HG02885 (cell line): ENCODE data around the gene PACSIN2.
"Not testable (repeated sequence)": the region's sequence is repeated elsewhere in the genome, so short reads cannot be mapped to it uniquely, and the experiment has no call there.

ENCODE experiments used
- ATAC-seq: cut with Tn5 transposase; IDR thresholded peaks from one replicate; pipeline ENCODE4 v1.9.1; 2021; ENCODE audit warnings: mild to moderate bottlenecking; ENCODE audit not compliant: unreplicated experiment, poor library complexity

PACSIN2 gene

DNA sequence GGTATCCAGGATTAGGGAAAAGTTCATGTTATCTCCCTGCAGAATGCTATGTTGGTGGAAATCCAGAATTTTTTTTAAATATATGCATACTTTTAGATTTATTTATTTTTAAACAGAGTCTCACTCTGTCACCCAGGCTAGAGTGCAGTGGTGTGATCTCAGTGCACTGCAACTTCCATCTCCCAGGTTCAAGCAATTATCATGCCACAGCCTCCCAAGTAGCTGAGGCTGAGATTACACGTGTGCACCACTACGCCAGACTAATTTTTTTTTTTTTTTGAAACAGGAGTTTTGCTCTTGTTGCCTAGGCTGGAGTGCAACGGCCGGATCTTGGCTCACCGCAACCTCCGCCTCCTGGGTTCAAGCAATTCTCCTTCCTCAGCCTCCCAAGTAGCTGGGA, 2.6 kb downstream of the PACSIN2 start:
- ATAC-seq, result no peak

DNA sequence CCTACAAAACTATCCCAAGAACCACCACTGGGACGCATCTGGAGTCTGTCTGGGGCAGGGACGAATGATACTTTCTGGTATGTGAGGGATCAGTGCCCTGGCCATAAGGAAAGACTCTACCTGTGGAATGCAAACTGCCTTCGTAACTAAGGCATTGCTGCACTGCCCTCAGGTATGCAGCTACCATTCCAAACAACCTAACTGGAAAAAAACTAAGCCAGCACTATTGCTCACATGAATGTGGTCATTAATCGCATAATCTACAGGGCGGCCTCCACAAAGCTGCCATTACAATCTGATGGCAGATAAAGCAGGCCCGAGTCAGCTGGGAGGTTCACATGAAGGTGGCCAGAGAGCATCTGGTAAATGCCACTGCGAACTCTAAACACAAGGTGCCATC, 3.9 kb downstream of the PACSIN2 start:
- ATAC-seq, result no peak

DNA sequence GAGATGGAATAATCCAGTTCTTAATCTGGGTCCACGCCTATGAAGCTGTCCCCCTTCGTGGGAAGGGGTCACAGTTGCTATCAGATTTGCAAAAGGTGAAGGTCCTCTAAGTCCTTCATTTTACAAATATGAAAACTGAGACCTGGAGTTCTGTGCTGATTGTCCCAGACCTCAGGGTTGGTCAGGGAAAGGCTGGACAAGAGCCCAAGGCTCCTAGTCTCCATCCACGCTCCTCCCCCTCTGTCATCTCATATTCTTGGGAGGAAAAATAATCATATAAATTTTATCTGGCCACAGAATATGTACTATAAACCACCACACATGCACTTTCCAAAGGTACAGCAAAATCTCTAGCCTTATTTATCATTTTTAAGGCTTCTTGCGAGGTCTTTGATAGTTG, 5.5 kb downstream of the PACSIN2 start:
- ATAC-seq, result no peak

DNA sequence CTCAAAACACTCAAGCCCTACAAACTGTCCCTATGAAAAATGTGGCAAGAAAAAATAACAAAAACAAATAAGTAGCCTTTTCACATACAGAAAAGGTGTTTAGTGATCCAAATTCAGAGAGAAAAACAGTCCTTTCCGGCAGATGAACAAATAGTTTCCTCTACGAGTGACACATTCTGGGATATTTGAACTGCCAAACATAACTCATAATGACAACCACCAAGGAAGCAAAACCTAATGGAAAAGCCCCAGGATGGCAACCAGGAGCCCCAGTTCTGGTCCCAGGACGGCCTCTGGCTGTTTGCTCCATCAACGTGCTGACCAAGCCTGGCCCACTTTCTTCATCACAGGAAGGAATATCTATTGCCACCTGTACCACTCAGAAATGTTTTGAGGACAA, 6.0 kb downstream of the PACSIN2 start:
- ATAC-seq, result no peak

DNA sequence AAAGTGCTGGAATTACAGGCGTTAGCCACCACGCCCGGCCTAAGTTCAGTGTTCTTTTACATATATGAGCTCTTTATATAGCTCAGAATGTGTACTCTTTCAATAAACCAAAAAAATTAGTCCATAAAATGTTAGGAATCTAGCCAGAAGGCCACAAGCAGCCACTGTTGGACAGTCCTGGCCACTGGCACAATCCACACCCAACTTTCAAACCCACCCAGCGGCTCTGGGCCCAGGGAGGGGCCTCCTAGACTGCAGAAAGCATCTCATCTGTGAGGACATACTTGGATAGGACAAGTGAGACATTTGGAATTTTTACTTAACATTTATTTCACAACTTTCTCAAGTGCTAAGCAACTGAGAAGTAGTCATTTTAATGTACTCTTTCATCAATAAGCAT, 6.4 kb downstream of the PACSIN2 start:
- no peak for ATAC-seq

DNA sequence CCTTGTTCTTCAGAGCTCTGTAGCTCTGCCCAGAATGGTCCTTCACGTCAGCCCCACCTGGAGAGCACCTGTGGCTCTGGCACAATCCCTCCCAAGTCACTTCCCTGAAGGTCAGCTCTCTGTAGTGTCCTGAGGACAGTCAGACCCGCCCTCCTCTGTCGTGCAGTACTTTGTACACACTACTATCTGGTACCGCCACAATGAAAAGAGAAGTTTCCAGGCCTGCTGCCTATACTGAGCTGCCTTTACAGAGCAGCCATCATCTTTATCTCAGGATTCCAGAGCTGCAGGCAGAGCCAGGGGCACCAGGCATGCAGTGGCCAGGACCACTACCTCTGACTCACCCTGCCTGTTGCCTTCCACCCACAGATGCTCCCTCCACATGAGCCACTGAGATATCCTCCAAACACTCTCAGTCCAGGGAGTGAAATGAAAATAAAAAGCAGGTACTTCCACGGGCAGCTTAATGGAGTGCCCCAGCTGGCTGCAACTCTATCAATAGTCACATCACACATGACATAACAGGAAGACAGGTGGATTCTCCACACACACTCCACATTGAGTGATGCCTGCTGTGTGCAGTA, 7.3 kb downstream of the PACSIN2 start:
- ATAC-seq, result no peak

DNA sequence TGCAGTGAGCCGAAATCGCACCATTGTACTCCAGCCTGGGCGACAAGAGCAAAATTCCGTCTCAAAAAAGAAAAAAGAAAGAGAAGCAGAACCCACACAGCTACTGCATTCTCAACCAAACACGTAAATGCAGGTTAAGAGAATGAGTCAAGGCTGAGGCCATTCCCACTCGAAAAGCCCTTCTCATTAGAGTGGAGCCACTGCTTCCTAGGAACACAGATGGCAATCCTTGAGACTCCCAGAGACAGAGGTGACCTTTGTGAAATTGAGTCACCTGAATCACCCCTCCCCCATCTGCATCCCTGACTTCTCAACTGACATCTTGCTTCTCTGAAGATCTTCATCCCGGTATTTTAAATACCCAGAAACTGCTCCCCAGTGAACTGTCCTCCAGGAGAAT, 8.2 kb downstream of the PACSIN2 start:
- ATAC-seq, result no peak

DNA sequence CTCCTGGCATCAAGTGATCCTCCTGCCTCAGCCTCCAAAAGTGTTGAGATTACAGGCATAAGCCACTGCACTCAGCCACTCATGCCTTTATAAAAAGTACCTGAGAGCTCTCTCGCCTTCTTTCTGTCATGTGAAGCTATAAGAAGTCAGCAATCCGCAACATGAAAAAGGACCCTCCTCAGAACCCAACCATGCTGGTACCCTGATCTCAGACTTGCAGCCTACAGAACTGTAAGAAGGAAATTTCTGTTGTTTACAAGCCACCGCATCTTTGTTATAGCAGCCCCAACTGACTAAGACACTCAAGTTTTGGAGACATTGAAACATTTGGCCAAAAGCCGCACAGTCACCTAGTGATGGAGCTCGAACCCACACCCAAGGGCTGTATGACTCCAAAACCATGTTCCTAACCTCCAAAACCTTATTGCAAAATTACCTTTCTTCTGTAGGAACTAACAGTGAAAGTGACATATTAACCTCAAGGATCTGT, 8.9 kb downstream of the PACSIN2 start:
- ATAC-seq, result no peak

DNA sequence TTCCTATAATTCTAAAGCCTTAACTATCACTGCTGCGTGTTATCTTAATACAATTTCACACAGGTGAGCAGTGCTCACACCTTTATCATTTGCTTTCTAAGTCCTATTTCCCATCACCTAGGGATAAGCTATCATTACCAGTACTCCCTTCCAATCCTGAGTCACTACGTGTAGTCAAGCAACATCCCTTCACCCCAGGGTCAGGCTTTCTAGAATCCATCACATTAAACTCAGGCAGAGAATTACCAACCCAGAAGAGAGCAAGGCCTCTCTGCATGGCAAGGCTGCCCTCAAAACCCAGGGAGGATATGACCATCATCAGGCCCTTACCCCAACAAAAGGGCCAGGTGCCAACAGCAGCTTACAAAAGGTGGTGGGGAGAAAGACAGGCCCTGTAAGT, 9.8 kb downstream of the PACSIN2 start:
- ATAC-seq, result no peak

DNA sequence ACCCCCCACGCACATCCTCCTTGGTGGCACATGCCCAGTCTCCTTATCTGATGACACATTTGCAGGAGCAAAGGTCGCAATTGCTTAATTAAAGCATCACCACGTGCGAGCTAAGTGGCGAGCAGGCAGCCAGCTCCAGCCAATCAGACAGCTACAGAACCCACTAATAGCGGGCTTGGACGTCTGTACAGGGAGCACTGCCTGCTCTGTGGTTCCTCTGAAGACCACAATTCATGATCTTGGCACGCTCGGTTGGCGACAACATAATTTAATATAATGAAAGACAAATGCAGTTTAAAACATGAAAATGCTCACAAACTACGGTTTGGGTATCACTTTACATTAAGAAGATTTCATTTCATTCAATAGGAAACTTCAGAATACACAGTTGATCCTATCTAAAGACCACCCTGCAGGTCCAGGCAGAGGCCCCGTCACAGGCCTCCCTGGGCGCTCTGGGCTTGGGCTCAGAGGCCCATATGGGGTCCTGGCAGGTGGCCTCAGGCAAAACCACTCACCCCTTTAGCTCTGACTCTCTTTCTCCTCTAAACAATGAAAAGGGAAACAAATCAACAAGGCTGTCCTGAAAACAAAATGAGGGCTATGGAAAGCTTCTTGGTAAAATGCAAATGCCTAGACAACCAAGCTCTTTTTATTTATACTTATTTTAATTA, 10.4 kb downstream of the PACSIN2 start:
- no peak for ATAC-seq

DNA sequence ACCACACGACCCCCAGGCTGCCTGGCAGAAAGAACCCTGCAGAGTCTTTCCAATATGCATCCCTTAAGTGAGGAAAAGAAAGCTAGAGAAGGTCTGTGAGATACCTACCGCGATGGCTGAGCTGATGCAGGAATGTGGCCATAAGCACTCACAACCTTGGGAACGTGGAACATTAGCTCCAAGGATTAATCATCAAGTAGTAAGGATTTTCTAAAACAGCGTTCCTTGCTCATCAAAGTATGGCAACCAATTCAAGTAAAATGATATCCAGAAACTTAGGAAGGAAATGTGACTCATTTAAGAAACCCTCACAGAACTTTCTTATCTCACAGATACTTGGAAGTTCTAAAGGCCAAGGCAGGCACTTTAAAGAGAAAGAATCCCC, 12.8 kb downstream of the PACSIN2 start:
- no peak for ATAC-seq

DNA sequence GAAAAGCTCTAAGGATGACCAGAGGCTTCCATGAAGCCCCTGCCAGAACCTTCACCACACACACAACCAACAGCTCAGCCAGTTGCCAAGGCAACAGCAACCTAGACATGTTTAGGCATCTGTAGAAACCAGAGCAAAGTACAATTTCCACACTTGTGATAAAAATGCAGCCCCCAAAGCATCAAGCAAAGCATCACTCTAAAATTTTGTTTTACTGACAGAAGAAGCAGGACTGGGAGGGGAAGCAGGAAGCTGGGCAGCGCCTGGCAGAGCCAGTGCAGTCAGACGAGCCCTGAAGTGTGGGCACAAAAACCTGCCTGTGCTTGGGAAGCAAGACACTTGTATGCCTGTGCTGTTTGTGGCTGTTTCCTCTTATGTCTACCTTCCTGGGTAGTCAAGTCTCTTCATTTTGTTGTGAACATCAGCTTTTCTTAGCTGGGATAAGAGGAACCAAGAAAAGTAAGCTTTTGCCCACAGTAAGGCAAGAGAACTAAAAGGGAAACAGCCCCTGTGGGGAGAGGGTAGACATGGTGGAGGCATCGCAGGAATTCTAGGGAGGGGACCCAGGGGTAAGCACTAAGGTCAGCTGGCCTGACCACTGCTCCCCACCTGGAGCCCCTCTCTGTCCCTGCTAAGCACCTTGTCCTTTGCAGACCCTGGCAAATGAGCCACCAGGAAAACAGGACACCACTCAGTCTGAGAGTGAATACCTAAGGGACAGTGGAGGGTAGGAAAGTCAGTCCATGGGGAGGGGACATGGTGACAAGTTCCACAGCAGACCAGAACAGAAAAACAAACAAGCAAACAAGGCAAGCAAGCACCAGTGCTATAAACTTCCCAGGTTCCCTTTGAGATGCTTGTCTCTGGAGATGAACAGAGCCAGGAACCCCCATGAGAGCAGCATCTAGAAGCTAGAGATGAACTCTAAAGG, 13.4 kb downstream of the PACSIN2 start:
- ATAC-seq, result no peak

DNA sequence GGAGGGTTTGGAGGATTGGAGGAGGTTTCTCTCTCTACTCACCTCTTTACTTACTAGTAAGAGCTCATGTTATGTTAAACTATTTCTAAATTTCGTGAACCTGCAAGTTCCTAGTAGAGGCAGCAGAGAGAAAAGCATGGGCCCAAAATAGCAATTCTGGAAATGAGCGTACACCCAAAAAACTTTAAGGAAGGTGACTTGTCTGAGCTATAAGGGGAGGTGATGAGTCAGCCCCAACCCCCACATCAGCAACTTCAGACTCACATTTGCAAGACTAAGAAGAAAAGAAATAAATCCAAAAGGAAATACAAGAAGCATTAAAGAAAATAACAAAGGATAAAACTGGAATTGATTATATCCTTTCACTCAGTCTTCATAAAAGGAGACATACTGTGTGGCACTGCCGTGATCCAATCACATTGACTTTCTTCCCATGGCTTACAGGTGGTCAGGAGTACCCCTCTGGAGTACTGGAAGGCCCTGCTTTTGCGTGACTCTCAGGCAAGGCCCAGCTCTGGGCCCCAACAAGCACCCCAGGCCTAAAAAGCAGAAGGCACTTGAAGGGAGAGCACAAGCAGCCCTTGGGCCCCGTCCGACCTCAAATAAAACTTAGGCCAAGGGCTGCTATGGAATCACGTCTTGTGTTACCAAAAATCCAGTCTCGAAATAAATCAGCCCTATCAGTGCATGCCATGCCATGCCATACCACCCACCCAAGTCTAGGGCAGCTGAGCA, 14.3 kb downstream of the PACSIN2 start:
- ATAC-seq, result no peak

DNA sequence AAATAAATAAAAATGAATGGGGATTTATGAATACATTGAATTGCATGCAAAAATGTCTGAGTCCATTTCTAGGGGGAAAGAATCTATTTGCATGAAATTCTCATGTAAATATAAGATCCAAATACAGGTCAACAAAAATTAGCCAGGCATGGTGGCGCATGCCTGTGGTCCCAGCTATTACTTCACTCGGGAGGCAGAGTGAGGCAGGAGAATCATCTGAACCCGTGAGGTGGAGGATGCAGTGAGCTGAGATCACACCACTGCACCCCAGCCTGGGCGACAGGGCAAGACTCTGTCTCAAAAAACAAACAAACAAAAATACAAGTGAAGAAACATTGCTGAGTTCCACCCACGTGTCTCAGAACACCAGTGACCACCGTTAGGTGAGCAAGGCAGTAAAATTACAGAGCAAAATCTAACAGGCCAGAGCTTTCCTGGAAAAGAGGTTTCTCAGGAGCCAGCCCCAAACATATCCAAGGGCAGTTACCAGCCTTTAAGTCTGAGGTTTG, 17.3 kb downstream of the PACSIN2 start:
- no peak for ATAC-seq

DNA sequence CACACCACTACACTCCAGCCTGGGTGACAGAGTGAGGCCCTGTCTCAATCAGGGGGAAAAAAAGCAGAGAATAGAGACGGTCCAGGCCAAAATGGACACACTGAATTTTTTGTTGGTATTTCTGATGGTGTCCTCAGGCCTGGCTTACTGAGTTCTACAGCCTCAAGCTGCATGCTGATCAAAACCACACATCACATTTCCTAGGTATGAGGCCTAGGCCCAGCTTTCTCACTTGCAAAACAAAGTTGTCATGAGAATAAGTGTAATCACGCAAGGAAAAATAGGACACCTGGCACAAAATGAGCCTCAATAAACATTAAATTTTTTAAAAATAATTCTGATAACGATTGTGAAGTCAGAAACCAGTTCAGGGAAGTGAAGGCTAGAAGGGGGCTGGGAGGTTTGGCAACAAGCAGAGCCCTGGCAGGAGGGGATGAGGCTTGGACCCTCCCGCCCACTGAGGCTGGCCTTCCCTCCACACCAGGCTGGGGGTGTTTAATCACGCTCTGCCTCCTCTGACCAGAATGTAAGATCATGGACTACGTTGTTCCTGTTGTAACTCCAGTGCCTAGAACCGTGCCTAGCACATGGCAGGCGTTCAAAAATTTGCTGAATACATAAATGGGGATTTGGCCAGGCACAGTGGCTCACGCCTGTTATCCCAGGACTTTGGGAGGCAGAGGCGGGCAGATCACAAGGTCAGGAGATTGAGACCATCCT, 18.1 kb downstream of the PACSIN2 start:
- ATAC-seq, result no peak

DNA sequence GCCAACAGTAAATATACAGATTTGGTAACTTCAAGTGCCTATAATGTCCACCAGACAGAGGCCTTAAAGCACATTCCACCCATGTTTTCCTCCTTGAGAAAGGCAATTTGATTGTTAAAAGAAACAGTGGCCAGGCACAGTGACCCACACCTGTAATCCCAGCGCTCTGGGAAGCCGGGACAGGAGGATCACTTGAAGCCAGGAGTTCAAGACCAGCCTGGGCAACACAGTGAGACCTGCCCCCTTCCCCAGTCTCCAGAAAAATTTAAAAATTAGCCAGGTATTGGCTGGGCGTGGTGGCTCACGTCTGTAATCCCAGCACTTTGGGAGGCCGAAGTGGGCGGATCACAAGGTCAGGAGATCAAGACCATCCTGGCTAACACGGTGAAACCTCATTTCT, 19.3 kb downstream of the PACSIN2 start:
- ATAC-seq, result not testable (repeated sequence)

DNA sequence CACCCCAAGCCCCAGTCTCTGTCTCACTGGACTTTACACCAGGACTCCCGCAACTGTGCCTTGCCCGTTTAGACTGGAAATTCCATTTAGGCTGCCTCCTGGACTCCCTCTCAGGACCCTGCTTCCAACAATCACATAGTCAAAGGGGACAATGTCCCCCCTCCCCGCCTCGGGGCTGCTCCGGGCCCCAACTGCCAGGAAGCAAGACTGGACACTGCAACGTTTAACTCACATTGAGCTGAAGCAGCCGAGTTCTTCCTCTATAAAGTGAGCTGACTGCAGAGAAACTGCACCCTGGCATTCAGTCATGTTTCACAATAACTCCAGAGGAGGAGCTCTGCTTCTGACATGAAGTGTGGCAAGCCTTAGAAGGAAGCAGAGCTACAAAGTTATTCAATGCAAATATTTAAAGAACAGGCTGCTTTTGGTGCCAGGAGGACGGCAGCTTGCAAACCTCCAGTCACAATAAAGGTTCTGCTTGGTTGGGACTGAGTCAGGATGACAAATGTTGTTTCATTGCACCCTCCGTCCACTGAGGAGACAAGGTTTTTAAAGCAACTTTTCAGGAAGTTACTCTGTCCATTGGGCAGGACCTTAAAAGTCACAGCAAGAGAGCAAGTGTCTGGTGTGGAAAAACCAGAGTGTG, 19.9 kb downstream of the PACSIN2 start:
- ATAC-seq, result no peak

DNA sequence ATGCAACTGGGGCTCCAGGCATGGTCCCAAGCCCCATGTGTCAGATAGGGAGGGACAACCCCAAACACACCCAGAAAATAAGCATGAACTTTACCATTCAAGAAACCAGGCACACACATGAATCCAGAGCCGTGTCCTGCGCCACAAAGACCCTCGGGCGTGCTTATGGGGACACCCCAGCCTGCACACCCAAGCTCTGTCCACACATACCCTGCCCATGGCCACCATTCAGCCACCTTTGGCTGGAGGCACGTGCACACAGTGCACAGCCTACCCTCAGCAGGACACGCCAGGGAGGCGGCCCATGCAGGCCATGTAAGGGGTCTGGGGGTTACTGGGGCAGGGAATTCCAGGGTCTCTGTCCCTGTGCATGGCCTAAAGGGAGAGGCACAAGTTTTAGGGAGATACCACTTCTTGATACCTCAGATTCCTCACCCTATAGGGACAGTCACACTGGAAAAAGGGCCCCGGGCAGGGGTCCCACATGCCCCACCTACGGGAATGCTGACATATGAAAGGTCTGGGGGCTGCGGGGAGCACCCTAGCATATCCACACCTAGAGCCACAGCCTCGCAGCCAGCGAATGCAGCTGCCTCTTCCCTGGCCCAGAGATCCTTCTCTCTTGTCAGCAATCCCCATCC, 20.6 kb downstream of the PACSIN2 start:
- no peak for ATAC-seq
